H9 (cell line): Measurements from ENCODE around the gene ZP1. TPM values are rescaled to one million over a fixed set of nuclear protein-coding genes. Genes with fewer than 3 reads are reported as not detected.
A peak's percentile ranks its signal among the peaks of the same experiment; 100 is the strongest.

ENCODE experiments used
- DNase-seq: peaks from one replicate; pipeline ENCODE4 v3.0.0-alpha.2; 2017
- H2AFZ ChIP-seq: one replicate; pipeline ENCODE4 v1.6.1; 2013; ENCODE audit warnings: mild to moderate bottlenecking, low read length, control low read depth, moderate library complexity
- H2AK5ac ChIP-seq: 2 replicates; pipeline ENCODE4 v1.6.1; 2013; ENCODE audit warnings: low read length, control low read depth, mixed read lengths; ENCODE audit not compliant: insufficient read length
- H2BK120ac ChIP-seq: one replicate; pipeline ENCODE4 v1.6.1; 2013; ENCODE audit warnings: low read depth, mild to moderate bottlenecking, low read length, control low read depth, inconsistent platforms; ENCODE audit not compliant: poor library complexity, severe bottlenecking
- H2BK12ac ChIP-seq: 2 replicates; pipeline ENCODE4 v1.6.1; 2013; ENCODE audit warnings: low read length, control low read depth, mixed read lengths, low read depth; ENCODE audit not compliant: insufficient read length
- H2BK15ac ChIP-seq: 2 replicates; pipeline ENCODE4 v1.6.1; 2013; ENCODE audit warnings: low read depth, low read length, control low read depth
- H2BK20ac ChIP-seq: one replicate; pipeline ENCODE4 v1.6.1; 2013; ENCODE audit warnings: low read depth, mild to moderate bottlenecking, low read length, control low read depth, inconsistent platforms; ENCODE audit not compliant: poor library complexity, severe bottlenecking
- H2BK5ac ChIP-seq: 2 replicates; pipeline ENCODE4 v1.6.1; 2013; ENCODE audit warnings: low read length, control low read depth, mixed read lengths; ENCODE audit not compliant: insufficient read length
- H3K14ac ChIP-seq: 2 replicates; pipeline ENCODE4 v1.6.1; 2013; ENCODE audit warnings: low read length, control low read depth; ENCODE audit not compliant: insufficient read depth
- H3K18ac ChIP-seq: 2 replicates; pipeline ENCODE4 v1.6.1; 2013; ENCODE audit warnings: low read depth, mild to moderate bottlenecking, mixed read lengths, low read length, control low read depth; ENCODE audit not compliant: insufficient read length
- H3K23ac ChIP-seq: 2 replicates; pipeline ENCODE4 v1.6.1; 2013; ENCODE audit warnings: low read length, control low read depth, mixed read lengths, low read depth; ENCODE audit not compliant: insufficient read length
- H3K23me2 ChIP-seq: 2 replicates; pipeline ENCODE4 v1.6.1; 2013; ENCODE audit warnings: low read depth, mild to moderate bottlenecking, mixed read lengths, low read length, control low read depth; ENCODE audit not compliant: insufficient read length, poor library complexity, severe bottlenecking
- H3K27ac ChIP-seq: 2 replicates; pipeline ENCODE4 v1.5.1; 2013; ENCODE audit warnings: low read length, control low read depth, mixed read lengths, low read depth; ENCODE audit not compliant: insufficient read length
- H3K27me3 ChIP-seq: 2 replicates; pipeline ENCODE4 v1.6.1; 2013; ENCODE audit warnings: low read length, control low read depth, inconsistent platforms; ENCODE audit not compliant: insufficient read depth
- H3K4ac ChIP-seq: 2 replicates; pipeline ENCODE4 v1.6.1; 2013; ENCODE audit warnings: low read depth, mild to moderate bottlenecking, control low read depth, inconsistent platforms, low read length, moderate library complexity
- H3K4me1 ChIP-seq: 2 replicates; pipeline ENCODE4 v1.6.1; 2013; ENCODE audit warnings: low read length, control low read depth, inconsistent platforms; ENCODE audit not compliant: insufficient read depth
- H3K4me2 ChIP-seq: 2 replicates; pipeline ENCODE4 v1.6.1; 2013; ENCODE audit warnings: low read length, control low read depth, mixed read lengths; ENCODE audit not compliant: insufficient read length, insufficient read depth
- H3K56ac ChIP-seq: 2 replicates; pipeline ENCODE4 v1.6.1; 2013; ENCODE audit warnings: low read depth, mild to moderate bottlenecking, mixed read lengths, low read length, control low read depth; ENCODE audit not compliant: insufficient read length
- H3K79me1 ChIP-seq: 2 replicates; pipeline ENCODE4 v1.6.1; 2013; ENCODE audit warnings: low read depth, mild to moderate bottlenecking, moderate library complexity, low read length, control low read depth, inconsistent platforms; ENCODE audit not compliant: insufficient read depth, poor library complexity, severe bottlenecking
- H3K79me2 ChIP-seq: 2 replicates; pipeline ENCODE4 v1.6.1; 2013; ENCODE audit warnings: low read length, control low read depth, inconsistent platforms; ENCODE audit not compliant: insufficient read depth
- H3K9ac ChIP-seq: 2 replicates; pipeline ENCODE4 v1.6.1; 2013; ENCODE audit warnings: low read length, control low read depth, mixed read lengths; ENCODE audit not compliant: insufficient read length; ENCODE audit errors: extremely low read depth
- H3K9me3 ChIP-seq: one replicate; pipeline ENCODE4 v1.6.1; 2013; ENCODE audit warnings: low read depth, low read length, inconsistent platforms; ENCODE audit not compliant: control insufficient read depth
- H3T11ph ChIP-seq: one replicate; pipeline ENCODE4 v1.6.1; 2013; ENCODE audit warnings: mild to moderate bottlenecking, low read length, control low read depth, inconsistent platforms
- H4K20me1 ChIP-seq: one replicate; pipeline ENCODE4 v1.6.1; 2013; ENCODE audit not compliant: control insufficient read depth, insufficient read length, insufficient read depth
- H4K5ac ChIP-seq: 2 replicates; pipeline ENCODE4 v1.6.1; 2013; ENCODE audit warnings: low read depth, mild to moderate bottlenecking, mixed read lengths, low read length, control low read depth; ENCODE audit not compliant: insufficient read length
- H4K8ac ChIP-seq: replicated peaks from 2 replicates; pipeline ENCODE4 v1.6.1; 2013; ENCODE audit warnings: low read length, control low read depth, mixed read lengths, low read depth; ENCODE audit not compliant: insufficient read length
- H4K91ac ChIP-seq: 2 replicates; pipeline ENCODE4 v1.6.1; 2013; ENCODE audit warnings: low read depth, mild to moderate bottlenecking, moderate library complexity, mixed read lengths, low read length, control low read depth; ENCODE audit not compliant: insufficient read length
- H3K27ac Mint-ChIP-seq, 3 experiments: 2 replicates in 2 of 3; 3 replicates in 1 of 3; pipeline ENCODE4 v1.8.0; 2020 to 2021; ENCODE audit warnings: mixed read lengths in 3 of 3, mild to moderate bottlenecking in 1 of 3, moderate library complexity in 1 of 3
- H3K27me3 Mint-ChIP-seq: 2 replicates; pipeline ENCODE4 v1.8.0; 2021; ENCODE audit warnings: low read depth, mild to moderate bottlenecking, moderate library complexity, mixed read lengths
- H3K36me3 Mint-ChIP-seq, 3 experiments: 2 replicates in 2 of 3; 3 replicates in 1 of 3; pipeline ENCODE4 v1.8.0; 2020 to 2021; ENCODE audit warnings: low read depth in 3 of 3, mixed read lengths in 3 of 3; ENCODE audit not compliant: insufficient read depth in 1 of 3
- H3K4me1 Mint-ChIP-seq, 2 experiments: 2 replicates each; pipeline ENCODE4 v1.8.0; 2020; ENCODE audit warnings: mixed read lengths in 2 of 2
- H3K4me3 Mint-ChIP-seq, 2 experiments: 2 replicates in 1 of 2; 3 replicates in 1 of 2; pipeline ENCODE4 v1.8.0; 2020 to 2021; ENCODE audit warnings: mild to moderate bottlenecking in 2 of 2, mixed read lengths in 2 of 2, moderate library complexity in 1 of 2
- H3K9me3 Mint-ChIP-seq, 2 experiments: 2 replicates in 1 of 2; 3 replicates in 1 of 2; pipeline ENCODE4 v1.8.0; 2020; ENCODE audit warnings: mild to moderate bottlenecking in 2 of 2, mixed read lengths in 2 of 2, moderate library complexity in 1 of 2
- CTCF ChIP-seq: fragments of 200-600 bp; sonication (generic); conservative IDR thresholded peaks from 3 replicates; pipeline ENCODE4 v1.8.0; 2021; ENCODE audit warnings: antibody characterized with exemption, mild to moderate bottlenecking
- WGBS: extraction: QIAGEN DNeasy Blood & Tissue Kit; methylation state at CpG from one replicate; pipeline ENCODE4 v1.1.7; 2013; ENCODE audit warnings: missing lambda C conversion rate, low lambda C conversion rate, mixed read lengths; ENCODE audit not compliant: insufficient read length; ENCODE audit errors: extremely low coverage; 5-methylcytosine and 5-hydroxymethylcytosine counted together
- total RNA-seq: library from RNA; stranded (reverse); gene quantifications from 2 replicates; pipeline ENCODE4 v1.2.1, GENCODE V29; 2021

The ZP1 gene
- total RNA-seq, 1 experiment from 2014 or later = not detected

- H2BK15ac ChIP-seq = no peak overlapping the region
- no peak for DNase-seq
- H2AK5ac ChIP-seq = no peak overlapping the region
- H3K27ac ChIP-seq = no peak overlapping the region
- peaks cover 8% of the 10 kb centered on the region; the same call in 1 of the 2 replicates for H3K4me1 ChIP-seq
- H3K9me3 ChIP-seq = no peaks in the 10 kb centered on the region
- H3K23me2 ChIP-seq = peaks cover 14% of the 10 kb centered on the region
- no peak overlapping the region for H4K91ac ChIP-seq
- no peak overlapping the region for H2AFZ ChIP-seq
- no peaks in the 10 kb centered on the region for H3K27me3 ChIP-seq
- no peak overlapping the region for H3K18ac ChIP-seq
- Mint-ChIP-seq H3K27ac (peak overlapping the region in 2 of 3 experiments; percentile 61 to 79; a peak in 4 of 7 replicates), H3K4me3 (peak overlapping the region; percentile 91 to 95), H3K9me3 (no peaks in the 10 kb centered on the region; a peak in 2 of 5 replicates), H3K4me1 (peaks cover 34 to 41% of the 10 kb centered on the region in 2 experiments), H3K36me3 (peaks cover 16 to 39% (median 22%) of the 10 kb centered on the region in 3 experiments), H3K27me3 (peaks cover 1% of the 10 kb centered on the region; the same call in 1 of the 2 replicates)
- no peak overlapping the region for H2BK120ac ChIP-seq
- no peak overlapping the region for H3K23ac ChIP-seq
- no peak overlapping the region for H2BK5ac ChIP-seq
- no peak overlapping the region for H3K4ac ChIP-seq
- no peak for TF ChIP-seq CTCF
- no CpG with 5 or more reads among the region's 23 CpGs for WGBS
- H2BK12ac ChIP-seq = no peak overlapping the region
- no peak overlapping the region for H3K56ac ChIP-seq
- peak overlapping the region; percentile 88 for H3K4me2 ChIP-seq
- H3K14ac ChIP-seq = no peak overlapping the region
- no peak overlapping the region for H3T11ph ChIP-seq
- H3K79me2 ChIP-seq = peaks cover 24% of the 10 kb centered on the region; the same call in 1 of the 2 replicates
- H4K8ac ChIP-seq = no peak overlapping the region
- no peaks in the 10 kb centered on the region for H4K20me1 ChIP-seq
- H3K79me1 ChIP-seq = no peaks in the 10 kb centered on the region
- no peak overlapping the region for H2BK20ac ChIP-seq
- H3K9ac ChIP-seq = peak overlapping the region; percentile 52
- no peak overlapping the region for H4K5ac ChIP-seq
Observed at GRCh38 chr11:60842668-60843600, 24.4 kb upstream of the ZP1 start.
